ENCODE data around the gene WDR6. TPM values are rescaled to one million over a fixed set of nuclear protein-coding genes. Genes with fewer than 3 reads are reported as not detected.
A peak's percentile ranks its signal among the peaks of the same experiment; 100 is the strongest.

Gene WDR6
- total RNA-seq, 1 experiment from 2014 or later: 213 TPM

- no peak for DNase-seq (ENCODE audit: low spot score)
- POLR2A ChIA-PET: interaction anchor here (1.4 to 4.6 kb wide), 6 partner anchors 12 to 343 kb away, joined by 5 to 81 read pairs (median 30); partner anchors contain the start of genes CELSR3, DALRD3, IMPDH2 and NDUFAF3
- CTCF ChIA-PET: interaction anchor here (1.4 to 9.3 kb wide), 4 partner anchors 12 to 570 kb away, joined by 4 to 124 read pairs (median 64); partner anchors contain the start of genes DALRD3, NDUFAF3 and P4HTM
- Mint-ChIP-seq H3K27ac (no peak overlapping the region), H3K9me3 (no peaks in the 10 kb centered on the region), H3K27me3 (ENCODE audit: low read depth) (no peaks in the 10 kb centered on the region), H3K4me1 (peaks cover 15% of the 10 kb centered on the region), H3K36me3 (peaks cover 11% of the 10 kb centered on the region; the same call in 1 of the 2 replicates), H3K4me3 (peak overlapping the region; percentile 99)
- ATAC-seq: no peak
- no peak for TF ChIP-seq ZNF425 (CRISPR knock-in tag; conservative IDR thresholded peaks at IDR 0.05)
- TF ChIP-seq NR2C2 (CRISPR knock-in tag; IDR thresholded peaks at IDR 0.05): no peak
- no peak for TF ChIP-seq ZNF671 (CRISPR knock-in tag; IDR thresholded peaks at IDR 0.05)
- TF ChIP-seq AFF4 (CRISPR knock-in tag; IDR thresholded peaks at IDR 0.05; ENCODE audit: borderline replicate concordance): no peak
- no peak for TF ChIP-seq ZNF138 (CRISPR knock-in tag; conservative IDR thresholded peaks at IDR 0.05)
- TF ChIP-seq GABPB1 (CRISPR knock-in tag; IDR thresholded peaks at IDR 0.05): no peak
- TF ChIP-seq AR (CRISPR knock-in tag; IDR thresholded peaks at IDR 0.05): no peak
- no peak for TF ChIP-seq FOXP4 (CRISPR knock-in tag; IDR thresholded peaks at IDR 0.05)
- no peak for TF ChIP-seq SMAD4 (CRISPR knock-in tag; IDR thresholded peaks at IDR 0.05)
- no peak for TF ChIP-seq NFYB (CRISPR knock-in tag; conservative IDR thresholded peaks at IDR 0.05; ENCODE audit: low read depth)
Observed at GRCh38 chr3:49005998-49006397, 1.2 kb upstream of the WDR6 start.

GRCh38 chr3:49006408-49007067, 653 bp upstream of the WDR6 start:
- POLR2A ChIA-PET: interaction anchor here (0.6 to 4.6 kb wide), 19 partner anchors 9 to 1284 kb away, joined by 3 to 81 read pairs (median 5); partner anchors contain the start of genes CELSR3, DAG1, DALRD3 and IMPDH2
- ATAC-seq: no peak
- H3K4me3 Mint-ChIP-seq: peak overlapping the region; percentile 99
- H3K36me3 Mint-ChIP-seq: peaks cover 13% of the 10 kb centered on the region
- H3K4me1 Mint-ChIP-seq: peaks cover 15% of the 10 kb centered on the region
- no peak for DNase-seq (ENCODE audit: low spot score)
- H3K27ac Mint-ChIP-seq: peak overlapping the region; percentile 41; the same call in 1 of the 2 replicates
- CTCF ChIA-PET: interaction anchor here (0.6 to 9.3 kb wide), 18 partner anchors 9 to 797 kb away, joined by 3 to 124 read pairs (median 4); partner anchors contain the start of genes ARIH2, BSN, CELSR3 and DALRD3
- no peaks in the 10 kb centered on the region for H3K27me3 Mint-ChIP-seq (ENCODE audit: low read depth)
- H3K9me3 Mint-ChIP-seq: no peaks in the 10 kb centered on the region
- TF ChIP-seq JAZF1 (CRISPR knock-in tag; IDR thresholded peaks at IDR 0.05) (no peak), ZNF416 (CRISPR knock-in tag; IDR thresholded peaks at IDR 0.05) (no peak), NR1H2 (CRISPR knock-in tag; IDR thresholded peaks at IDR 0.05) (no peak), ZNF232 (CRISPR knock-in tag; IDR thresholded peaks at IDR 0.05) (no peak), NFATC4 (CRISPR knock-in tag; IDR thresholded peaks at IDR 0.05) (no peak), ZNF219 (CRISPR knock-in tag; IDR thresholded peaks at IDR 0.05; ENCODE audit: borderline replicate concordance) (no peak), AFF4 (CRISPR knock-in tag; IDR thresholded peaks at IDR 0.05; ENCODE audit: borderline replicate concordance) (no peak)
